Mucosa of descending colon (tissue), 3 donors: ENCODE results near the gene TEX14. TPM values are rescaled to one million over a fixed set of nuclear protein-coding genes. Genes with fewer than 3 reads are reported as not detected.

Source experiments
- ATAC-seq: fragments of 200-7000 bp; cut with Tn5 transposase; one replicate; pipeline ENCODE4 v1.9.1; 2020; ENCODE audit warnings: mild to moderate bottlenecking, moderate library complexity
- DNase-seq, 3 donors: peaks; one replicate each; pipeline ENCODE4 v3.0.0-alpha.2; 2020
- H3K36me3 ChIP-seq: fragments of 200-600 bp; one replicate; pipeline ENCODE4 v1.8.0; 2021; ENCODE audit warnings: low read depth, mild to moderate bottlenecking
- H3K4me1 ChIP-seq: fragments of 200-600 bp; one replicate; pipeline ENCODE4 v1.8.0; 2021; ENCODE audit warnings: low read depth, mild to moderate bottlenecking
- H3K4me3 ChIP-seq: fragments of 200-600 bp; one replicate; pipeline ENCODE4 v1.8.0; 2021; ENCODE audit warnings: mild to moderate bottlenecking
- H3K9me3 ChIP-seq: fragments of 200-600 bp; one replicate; pipeline ENCODE4 v1.8.0; 2021; ENCODE audit warnings: mild to moderate bottlenecking
- CTCF ChIP-seq: fragments of 200-600 bp; IDR thresholded peaks from one replicate; pipeline ENCODE4 v1.8.0; 2022; ENCODE audit warnings: antibody characterized with exemption, mild to moderate bottlenecking
- intact Hi-C, 2 donors: fragments of 100-400 bp; cut with DNase I in 1 of 2; cut with micrococcal nuclease in 1 of 2; formaldehyde crosslinking; loops; one replicate each; pipeline versions ENCODE4 v1.11.0 to v1.11.1; 2022; cut with DNase I, micrococcal nuclease
- total RNA-seq, 3 donors: library from RNA; stranded (reverse); fragmentation: NEBNext Ultra II Directional in 2 of 3; extraction: Animal tissue kit (Norgen Biotek cat#: 25700) in 2 of 3; gene quantifications; one replicate each; pipeline versions ENCODE4 v1.2.1 to v1.2.4, GENCODE V29; 2021 to 2023
- donor health status: DM: no; HTN: no; CAD: no; lungs with moderate emphysema.
- donor health status: DM: no; HTN: no; CAD: no.
- donor health status: DM: no; HTN: yes; CAD: no.

The TEX14 gene
- total RNA-seq, 3 donors from 2014 or later = 0.28 TPM; not detected in 2

DNA sequence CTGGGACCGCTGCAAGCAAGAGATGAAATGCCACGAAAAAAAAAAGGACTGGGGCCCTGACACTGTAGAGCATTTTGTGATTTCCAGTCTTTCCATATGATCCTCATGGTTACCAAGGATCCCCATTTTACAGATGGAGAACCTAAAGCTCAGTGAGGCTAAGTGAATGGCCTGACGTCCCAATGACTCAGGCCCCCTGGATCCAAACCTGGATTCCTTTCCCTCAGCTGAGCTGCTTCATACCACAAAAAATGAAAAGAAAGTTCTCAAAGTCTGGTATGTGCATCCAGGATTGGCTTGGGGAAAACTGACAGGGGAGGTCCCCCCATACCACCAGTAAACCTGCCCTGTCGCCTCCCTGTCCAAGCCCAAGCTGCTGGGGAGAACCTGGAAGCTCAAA, 80.5 kb downstream of the TEX14 start:
- ATAC-seq (no peak), DNase-seq (no peak)
- TF ChIP-seq CTCF = no peak
- Histone ChIP-seq H3K4me1 (no peaks in the 10 kb centered on the region), H3K4me3 (no peak overlapping the region), H3K36me3 (no peaks in the 10 kb centered on the region), H3K9me3 (no peaks in the 10 kb centered on the region)
- intact Hi-C loops = no loop called here

DNA sequence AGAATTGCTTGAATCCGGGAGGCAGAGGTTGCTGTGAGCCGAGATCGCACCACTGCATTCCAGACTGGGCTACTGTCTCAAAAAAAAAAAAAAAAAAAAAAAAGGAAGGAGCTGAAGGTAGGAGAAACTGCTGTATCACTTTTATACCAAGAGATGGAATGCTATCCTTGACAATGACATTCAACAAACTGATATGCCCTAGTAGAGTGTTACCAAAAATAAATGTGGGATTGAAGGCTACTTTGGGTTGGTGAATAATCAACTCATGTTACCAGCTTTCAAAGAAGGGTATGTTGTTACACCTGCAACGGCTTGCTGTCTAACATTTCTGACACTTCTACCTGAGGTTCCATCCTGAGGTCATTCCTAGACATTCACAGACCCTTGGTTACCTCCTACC, 84.9 kb downstream of the TEX14 start:
- H3K36me3 ChIP-seq = no peaks in the 10 kb centered on the region
- H3K4me1 ChIP-seq = no peaks in the 10 kb centered on the region
- DNase-seq (no peak), ATAC-seq (no peak)
- H3K4me3 ChIP-seq = no peak overlapping the region
- no peaks in the 10 kb centered on the region for H3K9me3 ChIP-seq
- TF ChIP-seq CTCF = no peak
- intact Hi-C loops = no loop called here

DNA sequence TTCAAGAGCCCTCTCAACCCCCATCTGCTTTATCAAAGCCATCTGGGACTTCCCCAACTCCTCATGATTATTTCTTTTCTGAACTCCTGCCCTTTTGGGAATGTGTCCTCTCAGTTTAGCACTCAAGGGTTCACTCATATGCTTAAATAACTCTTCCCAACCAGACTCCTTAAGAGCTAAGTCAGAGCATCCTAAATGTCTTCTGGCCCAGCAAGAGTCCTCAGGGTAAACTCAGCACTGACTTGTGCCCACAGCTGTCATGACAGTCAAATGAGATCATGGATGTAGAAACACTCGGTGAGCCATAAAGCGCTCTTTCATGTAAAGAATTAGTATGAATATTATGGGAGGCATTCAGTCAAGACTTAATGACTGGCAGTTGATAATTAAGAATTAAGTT, 85.9 kb downstream of the TEX14 start:
- no peaks in the 10 kb centered on the region for H3K9me3 ChIP-seq
- no peak overlapping the region for H3K4me3 ChIP-seq
- ATAC-seq = no peak

GRCh38 chr17:58605470-58605869, 86.4 kb downstream of the TEX14 start:
- Histone ChIP-seq H3K4me1 (no peaks in the 10 kb centered on the region), H3K4me3 (no peak overlapping the region), H3K36me3 (no peaks in the 10 kb centered on the region), H3K9me3 (no peaks in the 10 kb centered on the region)
- ATAC-seq (no peak), DNase-seq (no peak)
- intact Hi-C loops = no loop called here
- no peak for TF ChIP-seq CTCF

More for the DNA sequence above, 85.9 kb downstream of the TEX14 start:
- no peak for DNase-seq
- intact Hi-C loops = no loop called here
- Histone ChIP-seq H3K36me3 (no peaks in the 10 kb centered on the region), H3K4me1 (no peaks in the 10 kb centered on the region)
- no peak for TF ChIP-seq CTCF

DNA sequence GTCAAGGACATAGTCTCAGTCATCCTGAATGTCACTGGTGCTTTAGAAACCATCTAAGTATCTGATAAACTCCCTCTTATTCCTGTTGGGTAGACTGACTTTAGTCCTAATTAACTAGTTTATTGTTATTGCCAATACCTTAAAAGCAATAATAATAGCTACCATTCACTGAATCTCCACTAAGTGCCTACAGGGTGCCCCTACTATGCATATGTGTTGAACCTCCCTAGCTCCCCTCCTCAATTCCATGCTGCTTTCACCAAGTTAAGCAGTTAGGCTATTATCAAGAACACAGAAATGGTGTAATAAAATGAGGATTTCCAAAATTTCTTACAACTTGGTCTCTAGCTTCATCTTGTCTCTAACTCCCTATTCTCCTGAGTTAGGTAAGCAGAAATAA, 89.9 kb downstream of the TEX14 start:
- H3K36me3 ChIP-seq = no peaks in the 10 kb centered on the region
- no peaks in the 10 kb centered on the region for H3K4me1 ChIP-seq
- no peaks in the 10 kb centered on the region for H3K9me3 ChIP-seq
- ATAC-seq = no peak
- H3K4me3 ChIP-seq = no peak overlapping the region
- intact Hi-C loops = no loop called here
- no peak for DNase-seq
- no peak for TF ChIP-seq CTCF

- intact Hi-C loops = no loop called here
- Histone ChIP-seq H3K4me3 (no peak overlapping the region), H3K36me3 (no peaks in the 10 kb centered on the region), H3K4me1 (no peaks in the 10 kb centered on the region), H3K9me3 (no peaks in the 10 kb centered on the region)
- no peak for DNase-seq
- TF ChIP-seq CTCF = no peak
- ATAC-seq = no peak
Measured at GRCh38 chr17:58597371-58597770, 94.5 kb downstream of the TEX14 start.
